Measurements from ENCODE around the gene RUNX1. TPM values are rescaled to one million over a fixed set of nuclear protein-coding genes. Genes with fewer than 3 reads are reported as not detected.
A peak's percentile ranks its signal among the peaks of the same experiment; 100 is the strongest.

The RUNX1 gene
- polyA plus RNA-seq, 1 donor from 2014 or later, result 9.2 TPM

- Mint-ChIP-seq H3K27me3 (no peaks in the 10 kb centered on the region), H3K36me3 (peaks cover 8% of the 10 kb centered on the region), H3K4me1 (peaks cover 21 to 27% (median 23%) of the 10 kb centered on the region in 3 donors), H3K9me3 (no peaks in the 10 kb centered on the region), H3K27ac (no peak overlapping the region), H3K4me3 (no peak overlapping the region)
Measured at GRCh38 chr21:34869545-34869944, 179.6 kb downstream of the RUNX1 start.

- Mint-ChIP-seq H3K4me1 (peaks cover 15 to 24% (median 15%) of the 10 kb centered on the region in 3 donors), H3K27ac (no peak overlapping the region), H3K27me3 (no peaks in the 10 kb centered on the region), H3K9me3 (no peaks in the 10 kb centered on the region), H3K36me3 (peaks cover 8% of the 10 kb centered on the region), H3K4me3 (no peak overlapping the region)
Measured at GRCh38 chr21:34867785-34868184, 181.3 kb downstream of the RUNX1 start.

GRCh38 chr21:34865400-34866241 lies 183.5 kb downstream of the RUNX1 start:
- peak overlapping the region in 3 of 4 donors; percentile 2 to 80 (median 44) for H3K4me3 Mint-ChIP-seq
- H3K36me3 Mint-ChIP-seq, result peaks cover 10% of the 10 kb centered on the region
- H3K4me1 Mint-ChIP-seq, result peaks cover 12 to 24% (median 16%) of the 10 kb centered on the region in 3 donors
- peak overlapping the region; percentile 1 to 65 (median 13) for H3K27ac Mint-ChIP-seq
- H3K27me3 Mint-ChIP-seq, result no peaks in the 10 kb centered on the region
- H3K9me3 Mint-ChIP-seq, result no peaks in the 10 kb centered on the region

- H3K9me3 Mint-ChIP-seq, result no peaks in the 10 kb centered on the region
- peaks cover 10% of the 10 kb centered on the region for H3K36me3 Mint-ChIP-seq
- peaks cover 12 to 24% (median 16%) of the 10 kb centered on the region in 3 donors for H3K4me1 Mint-ChIP-seq
- no peaks in the 10 kb centered on the region for H3K27me3 Mint-ChIP-seq
- H3K27ac Mint-ChIP-seq, result no peak overlapping the region
- H3K4me3 Mint-ChIP-seq, result peak overlapping the region in 2 of 4 donors; percentile 53 to 59
Measured at GRCh38 chr21:34864370-34865149, 184.5 kb downstream of the RUNX1 start.

- H3K4me3 Mint-ChIP-seq, result no peak overlapping the region
- no peaks in the 10 kb centered on the region for H3K27me3 Mint-ChIP-seq
- peaks cover 18 to 31% (median 22%) of the 10 kb centered on the region in 3 donors for H3K4me1 Mint-ChIP-seq
- no peak overlapping the region for H3K27ac Mint-ChIP-seq
- H3K9me3 Mint-ChIP-seq, result no peaks in the 10 kb centered on the region
- H3K36me3 Mint-ChIP-seq, result peaks cover 5% of the 10 kb centered on the region
Measured at GRCh38 chr21:34862951-34863350, 186.2 kb downstream of the RUNX1 start.

- Mint-ChIP-seq H3K4me1 (peaks cover 27 to 41% (median 29%) of the 10 kb centered on the region in 3 donors), H3K36me3 (peaks cover 9% of the 10 kb centered on the region), H3K9me3 (no peaks in the 10 kb centered on the region)
Measured at GRCh38 chr21:34861258-34861657, 187.8 kb downstream of the RUNX1 start.

GRCh38 chr21:34859976-34860653 lies 189.0 kb downstream of the RUNX1 start:
- H3K9me3 Mint-ChIP-seq, result no peaks in the 10 kb centered on the region
- H3K27ac Mint-ChIP-seq, result no peak overlapping the region
- peaks cover 9% of the 10 kb centered on the region for H3K36me3 Mint-ChIP-seq
- H3K4me3 Mint-ChIP-seq, result no peak overlapping the region
- H3K4me1 Mint-ChIP-seq, result peaks cover 18 to 31% (median 24%) of the 10 kb centered on the region in 3 donors
- H3K27me3 Mint-ChIP-seq, result no peaks in the 10 kb centered on the region

More at GRCh38 chr21:34861258-34861657, 187.8 kb downstream of the RUNX1 start:
- no peaks in the 10 kb centered on the region for H3K27me3 Mint-ChIP-seq
- no peak overlapping the region for H3K4me3 Mint-ChIP-seq
- H3K27ac Mint-ChIP-seq, result peak overlapping the region in 1 of 3 donors; percentile 83

GRCh38 chr21:34858559-34858958 lies 190.5 kb downstream of the RUNX1 start:
- H3K27me3 Mint-ChIP-seq, result no peaks in the 10 kb centered on the region

GRCh38 chr21:34857874-34858273 lies 191.2 kb downstream of the RUNX1 start:
- Mint-ChIP-seq H3K36me3 (peaks cover 10% of the 10 kb centered on the region), H3K9me3 (no peaks in the 10 kb centered on the region), H3K4me1 (peaks cover 17 to 24% (median 23%) of the 10 kb centered on the region in 3 donors), H3K4me3 (peak overlapping the region in 2 of 4 donors; percentile 80 to 93), H3K27me3 (no peaks in the 10 kb centered on the region), H3K27ac (peak overlapping the region in 1 of 3 donors; percentile 63)

More at GRCh38 chr21:34858559-34858958, 190.5 kb downstream of the RUNX1 start:
- Mint-ChIP-seq H3K36me3 (peaks cover 11% of the 10 kb centered on the region), H3K9me3 (no peaks in the 10 kb centered on the region), H3K27ac (no peak overlapping the region), H3K4me3 (peak overlapping the region in 2 of 4 donors; percentile 5 to 49), H3K4me1 (peaks cover 17 to 24% (median 23%) of the 10 kb centered on the region in 3 donors)

- H3K27ac Mint-ChIP-seq, result peak overlapping the region; percentile 33 to 63 (median 39)
- H3K27me3 Mint-ChIP-seq, result no peaks in the 10 kb centered on the region
- peak overlapping the region in 2 of 4 donors; percentile 80 to 93 for H3K4me3 Mint-ChIP-seq
- H3K4me1 Mint-ChIP-seq, result peaks cover 19 to 24% (median 23%) of the 10 kb centered on the region in 3 donors
- peaks cover 10% of the 10 kb centered on the region for H3K36me3 Mint-ChIP-seq
- H3K9me3 Mint-ChIP-seq, result no peaks in the 10 kb centered on the region
Measured at GRCh38 chr21:34857122-34857713, 191.9 kb downstream of the RUNX1 start.

GRCh38 chr21:34852448-34852847 lies 196.7 kb downstream of the RUNX1 start:
- Mint-ChIP-seq H3K4me1 (peaks cover 7 to 14% (median 12%) of the 10 kb centered on the region in 3 donors), H3K27me3 (no peaks in the 10 kb centered on the region), H3K36me3 (peaks cover 10% of the 10 kb centered on the region), H3K4me3 (peak overlapping the region in 1 of 4 donors; percentile 9), H3K9me3 (no peaks in the 10 kb centered on the region), H3K27ac (no peak overlapping the region)

- H3K27me3 Mint-ChIP-seq, result no peaks in the 10 kb centered on the region
- peaks cover 6% of the 10 kb centered on the region for H3K36me3 Mint-ChIP-seq
- no peak overlapping the region for H3K4me3 Mint-ChIP-seq
- no peak overlapping the region for H3K27ac Mint-ChIP-seq
- H3K4me1 Mint-ChIP-seq, result peaks cover 7 to 12% (median 12%) of the 10 kb centered on the region in 3 donors
- H3K9me3 Mint-ChIP-seq, result no peaks in the 10 kb centered on the region
Measured at GRCh38 chr21:34850166-34850690, 198.9 kb downstream of the RUNX1 start.

GRCh38 chr21:34846601-34847112 lies 202.4 kb downstream of the RUNX1 start:
- peak overlapping the region in 1 of 4 donors; percentile 84 for H3K4me3 Mint-ChIP-seq

More at GRCh38 chr21:34846601-34847112, 202.4 kb downstream of the RUNX1 start:
- Mint-ChIP-seq H3K9me3 (no peaks in the 10 kb centered on the region), H3K36me3 (peaks cover 4% of the 10 kb centered on the region), H3K27me3 (no peaks in the 10 kb centered on the region), H3K27ac (no peak overlapping the region), H3K4me1 (peaks cover 13 to 29% (median 18%) of the 10 kb centered on the region in 3 donors)
